Mucosa of stomach (tissue), 1 donor: ENCODE data around the gene XPNPEP1.

ENCODE experiments used
- H3K27me3 ChIP-seq: one replicate; pipeline ENCODE4 v1.7.0; 2013; ENCODE audit warnings: mild to moderate bottlenecking, low read length; ENCODE audit not compliant: control insufficient read depth, insufficient read depth
- H3K36me3 ChIP-seq: one replicate; pipeline ENCODE4 v1.7.0; 2013; ENCODE audit warnings: low read length; ENCODE audit not compliant: control insufficient read depth, insufficient read depth
- H3K4me1 ChIP-seq: one replicate; pipeline ENCODE4 v1.7.0; 2013; ENCODE audit warnings: mild to moderate bottlenecking, low read length; ENCODE audit not compliant: control insufficient read depth, insufficient read depth
- H3K4me3 ChIP-seq: one replicate; pipeline ENCODE4 v1.7.0; 2013; ENCODE audit warnings: low read length
- H3K9ac ChIP-seq: one replicate; pipeline ENCODE4 v1.7.0; 2013; ENCODE audit warnings: mild to moderate bottlenecking, low read length, moderate library complexity
- H3K9me3 ChIP-seq: one replicate; pipeline ENCODE4 v1.7.0; 2013; ENCODE audit warnings: mild to moderate bottlenecking, low read length, moderate library complexity; ENCODE audit not compliant: control insufficient read depth
- donor health status: Pancreatic carcinoma.

The XPNPEP1 gene

DNA sequence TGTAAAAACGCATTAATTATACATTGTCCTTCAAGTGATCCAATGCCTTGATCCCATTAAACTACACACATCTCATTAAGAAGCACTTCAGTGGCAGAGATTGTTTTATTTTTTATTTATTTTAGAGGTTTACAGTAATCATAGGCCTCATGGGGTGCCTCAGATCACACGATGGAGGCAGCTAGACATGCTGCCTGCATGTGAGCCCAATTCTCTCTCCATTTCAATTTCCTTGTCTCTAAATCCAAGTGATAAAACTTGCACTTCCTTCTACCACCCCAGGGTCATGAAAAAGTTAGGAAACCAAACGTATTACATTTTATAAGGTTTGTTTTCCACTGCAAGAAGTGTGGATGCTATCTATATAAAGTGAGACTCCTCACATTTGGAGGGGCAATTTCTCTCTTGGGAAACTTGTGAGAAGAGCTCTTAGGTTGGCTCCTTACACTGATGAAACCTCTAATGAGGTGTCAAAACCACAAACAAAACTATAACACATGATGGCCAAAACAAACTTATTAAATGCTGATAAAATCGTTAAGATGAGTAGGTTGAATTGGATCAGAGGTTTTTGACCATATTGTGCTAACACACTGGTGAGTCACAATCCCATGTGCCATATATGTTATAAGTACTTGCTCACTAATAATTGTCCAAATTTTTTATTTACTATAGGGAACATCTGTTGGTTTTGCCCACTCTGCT lies 22.3 kb upstream of the XPNPEP1 start:
- Histone ChIP-seq H3K27me3 (no peaks in the 10 kb centered on the region), H3K9ac (no peak overlapping the region), H3K4me3 (no peak overlapping the region), H3K36me3 (no peaks in the 10 kb centered on the region), H3K4me1 (peaks cover 6% of the 10 kb centered on the region), H3K9me3 (no peaks in the 10 kb centered on the region)

- Histone ChIP-seq H3K9ac (no peak overlapping the region), H3K9me3 (no peaks in the 10 kb centered on the region), H3K4me1 (no peaks in the 10 kb centered on the region), H3K36me3 (no peaks in the 10 kb centered on the region), H3K4me3 (no peak overlapping the region), H3K27me3 (no peaks in the 10 kb centered on the region)
Observed at GRCh38 chr10:109944613-109945012, 21.3 kb upstream of the XPNPEP1 start.

DNA sequence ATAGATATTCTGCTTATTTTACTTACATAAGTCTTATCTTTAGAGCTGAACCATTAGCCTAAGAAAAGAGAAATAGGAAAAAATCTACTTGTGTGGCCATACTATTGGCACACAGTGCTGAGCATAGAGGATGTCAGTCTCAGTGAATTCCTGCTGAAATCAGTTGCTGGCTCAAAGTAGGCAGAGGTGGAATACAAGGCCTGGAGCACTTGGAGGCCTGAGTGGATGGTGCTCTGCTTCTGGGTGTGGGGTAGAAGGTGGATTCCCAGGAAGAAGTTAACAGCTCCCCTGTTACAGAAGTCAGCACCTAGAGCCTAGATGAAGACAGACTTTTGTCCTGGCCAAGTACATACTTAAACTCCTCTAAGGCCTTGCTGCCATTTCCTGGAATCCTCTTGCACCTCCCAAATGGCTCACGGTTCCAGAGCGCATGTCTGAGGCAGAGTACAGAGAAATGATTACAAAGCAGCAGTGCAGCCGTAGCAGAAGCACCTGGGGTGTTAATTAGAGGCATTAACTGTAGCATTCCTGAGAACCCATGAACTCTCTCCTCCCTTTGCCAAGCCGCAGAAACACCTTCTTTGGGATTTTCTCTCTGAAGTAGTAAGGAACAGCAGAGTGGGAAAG lies 18.0 kb upstream of the XPNPEP1 start:
- Histone ChIP-seq H3K9ac (no peak overlapping the region), H3K4me1 (no peaks in the 10 kb centered on the region), H3K27me3 (no peaks in the 10 kb centered on the region), H3K9me3 (no peaks in the 10 kb centered on the region), H3K4me3 (no peak overlapping the region), H3K36me3 (no peaks in the 10 kb centered on the region)

GRCh38 chr10:109940553-109940952 lies 17.2 kb upstream of the XPNPEP1 start:
- H3K9me3 ChIP-seq: no peaks in the 10 kb centered on the region
- no peaks in the 10 kb centered on the region for H3K4me1 ChIP-seq
- no peaks in the 10 kb centered on the region for H3K27me3 ChIP-seq
- H3K9ac ChIP-seq: no peak overlapping the region
- H3K36me3 ChIP-seq: no peaks in the 10 kb centered on the region
- no peak overlapping the region for H3K4me3 ChIP-seq

DNA sequence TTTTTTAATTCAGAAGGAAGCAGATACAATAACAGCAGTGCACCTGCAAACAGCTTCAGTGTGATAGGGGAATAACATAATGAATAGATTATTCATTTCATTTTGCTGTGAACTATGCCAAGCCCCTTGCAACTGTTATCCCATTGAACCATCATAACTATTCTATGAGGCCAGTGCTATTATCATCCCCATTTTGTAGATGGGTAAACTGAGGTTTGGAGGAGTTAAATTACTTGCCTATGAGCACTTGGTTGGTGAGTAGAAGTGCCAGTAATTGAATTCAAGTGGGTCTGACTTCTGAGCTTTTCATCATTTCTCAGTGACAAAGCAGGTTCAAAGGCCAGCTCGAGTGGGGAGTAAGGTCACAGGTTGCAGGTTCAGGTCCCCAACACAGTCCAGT lies 16.8 kb upstream of the XPNPEP1 start:
- peaks cover 4% of the 10 kb centered on the region for H3K4me1 ChIP-seq
- H3K9ac ChIP-seq: no peak overlapping the region

DNA sequence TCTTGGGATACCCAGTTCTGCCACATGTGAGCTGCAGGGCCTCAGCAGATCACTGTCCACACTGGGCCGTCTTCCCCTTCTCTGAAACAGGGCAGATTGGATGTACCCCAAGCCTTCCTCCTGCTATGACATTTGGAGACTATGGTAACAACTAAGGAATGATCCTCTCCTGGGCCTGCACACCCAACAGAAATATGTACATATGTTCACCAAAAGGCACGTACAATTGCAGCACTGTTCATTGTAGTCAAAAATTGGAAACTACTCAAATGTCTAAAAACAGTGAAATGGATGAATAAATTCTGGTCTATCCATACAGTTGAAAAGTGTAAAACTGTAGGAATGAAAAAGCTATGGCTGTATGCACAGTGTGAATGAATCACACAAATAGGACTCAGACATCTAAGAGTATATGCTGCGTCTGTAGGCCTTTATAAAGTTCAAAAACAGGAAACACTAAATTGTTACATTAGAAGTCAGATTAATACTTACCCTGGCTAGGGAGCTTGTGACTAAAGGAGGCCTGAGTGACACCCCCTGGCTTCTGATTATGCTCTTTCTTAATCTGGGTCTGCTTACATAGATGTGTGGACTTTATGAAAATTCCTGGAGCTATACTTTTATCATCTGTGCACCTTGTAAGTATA lies 16.1 kb upstream of the XPNPEP1 start:
- Histone ChIP-seq H3K9ac (no peak overlapping the region), H3K4me1 (peaks cover 7% of the 10 kb centered on the region), H3K4me3 (no peak overlapping the region), H3K27me3 (no peaks in the 10 kb centered on the region), H3K9me3 (no peaks in the 10 kb centered on the region), H3K36me3 (no peaks in the 10 kb centered on the region)

More for the DNA sequence above, 16.8 kb upstream of the XPNPEP1 start:
- Histone ChIP-seq H3K27me3 (no peaks in the 10 kb centered on the region), H3K9me3 (no peaks in the 10 kb centered on the region), H3K4me3 (no peak overlapping the region), H3K36me3 (no peaks in the 10 kb centered on the region)

- no peak overlapping the region for H3K9ac ChIP-seq
- no peaks in the 10 kb centered on the region for H3K9me3 ChIP-seq
- H3K4me1 ChIP-seq: peaks cover 7% of the 10 kb centered on the region
- no peaks in the 10 kb centered on the region for H3K36me3 ChIP-seq
- H3K4me3 ChIP-seq: no peak overlapping the region
- H3K27me3 ChIP-seq: no peaks in the 10 kb centered on the region
Observed at GRCh38 chr10:109937460-109938065, 14.3 kb upstream of the XPNPEP1 start.

DNA sequence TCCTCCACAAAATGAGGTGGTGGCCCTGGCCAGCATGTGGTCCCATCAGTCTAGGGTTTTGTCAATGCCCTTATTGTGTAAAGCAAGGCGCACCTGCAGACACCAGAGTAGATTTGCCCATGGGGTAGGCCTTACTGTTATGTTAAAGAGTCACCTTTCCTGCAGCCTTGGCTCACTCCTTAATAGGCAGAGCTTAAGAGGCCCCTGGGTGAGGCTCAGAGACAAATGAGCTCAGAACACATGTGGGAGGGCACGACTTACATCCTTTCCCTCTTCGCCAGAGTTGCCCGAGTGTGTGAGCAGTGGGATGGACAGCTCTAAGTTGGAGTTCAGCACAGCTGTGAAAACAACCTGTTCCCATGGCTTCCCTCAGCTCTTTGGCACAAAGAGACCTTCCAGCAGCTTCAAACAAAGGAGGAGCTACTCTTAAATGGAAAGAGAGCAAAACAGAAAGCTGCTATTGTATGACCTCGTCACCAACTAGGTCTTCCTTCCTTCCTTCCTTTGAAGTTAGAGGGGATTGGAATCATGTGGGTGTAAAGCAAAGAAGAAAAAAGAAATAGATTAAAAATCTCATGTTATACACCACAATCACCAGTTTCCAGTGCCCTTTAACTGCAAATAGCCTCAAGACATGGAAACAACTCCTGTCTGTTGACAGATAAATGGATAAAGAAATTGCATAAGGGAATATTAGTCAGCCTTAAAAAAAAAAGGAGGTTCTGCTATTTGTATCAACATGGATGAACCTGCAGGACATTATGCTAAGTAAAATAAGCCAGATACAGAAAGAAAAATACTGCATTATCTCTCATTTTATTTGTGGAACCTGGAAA lies 11.9 kb upstream of the XPNPEP1 start:
- H3K36me3 ChIP-seq: no peaks in the 10 kb centered on the region
- no peaks in the 10 kb centered on the region for H3K9me3 ChIP-seq
- no peaks in the 10 kb centered on the region for H3K27me3 ChIP-seq
- H3K9ac ChIP-seq: no peak overlapping the region
- no peak overlapping the region for H3K4me3 ChIP-seq
- H3K4me1 ChIP-seq: peaks cover 7% of the 10 kb centered on the region

GRCh38 chr10:109933984-109934565 lies 10.8 kb upstream of the XPNPEP1 start:
- no peaks in the 10 kb centered on the region for H3K9me3 ChIP-seq
- H3K4me1 ChIP-seq: peaks cover 7% of the 10 kb centered on the region
- no peak overlapping the region for H3K4me3 ChIP-seq
- no peaks in the 10 kb centered on the region for H3K36me3 ChIP-seq
- no peak overlapping the region for H3K9ac ChIP-seq
- H3K27me3 ChIP-seq: no peaks in the 10 kb centered on the region

DNA sequence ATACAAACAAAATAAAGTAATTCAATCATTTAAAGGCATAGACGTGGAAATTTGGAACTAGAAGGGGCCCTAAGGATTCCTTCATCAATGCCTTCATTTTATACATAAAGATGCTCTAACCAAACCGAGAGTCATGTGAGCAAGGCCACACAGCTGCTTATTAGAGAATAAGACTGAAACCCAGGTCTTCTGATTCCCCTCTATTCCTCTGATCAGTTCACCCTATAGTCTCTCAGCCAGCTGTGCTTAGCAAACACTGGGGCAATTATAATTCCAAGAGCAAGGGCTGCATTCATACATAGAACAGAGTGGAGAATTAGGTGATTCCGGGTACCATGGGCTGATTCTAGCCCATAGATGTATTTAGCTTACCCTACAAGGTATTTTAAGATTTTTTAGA lies 9.7 kb upstream of the XPNPEP1 start:
- no peak overlapping the region for H3K4me3 ChIP-seq
- H3K9me3 ChIP-seq: no peaks in the 10 kb centered on the region
- H3K4me1 ChIP-seq: peaks cover 7% of the 10 kb centered on the region
- H3K36me3 ChIP-seq: no peaks in the 10 kb centered on the region
- H3K27me3 ChIP-seq: no peaks in the 10 kb centered on the region
- no peak overlapping the region for H3K9ac ChIP-seq

DNA sequence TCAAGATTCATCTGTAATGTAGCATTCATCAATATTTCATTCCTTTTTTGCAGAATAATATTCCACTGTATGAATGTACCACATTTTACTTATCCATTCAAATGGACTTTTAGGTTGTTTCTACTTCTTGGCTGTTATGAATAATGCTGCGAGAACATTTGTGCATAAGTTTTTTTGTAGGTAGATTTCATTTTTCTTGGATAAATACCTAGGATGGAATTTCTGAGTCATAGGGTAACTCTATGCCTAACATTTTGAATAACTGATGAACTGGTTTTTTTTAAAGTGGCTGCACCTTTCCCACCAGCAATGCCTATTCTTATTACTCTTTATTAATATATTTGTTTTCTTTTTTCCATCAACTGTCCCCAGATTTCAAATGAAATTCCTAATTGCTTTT lies 9.1 kb upstream of the XPNPEP1 start:
- no peaks in the 10 kb centered on the region for H3K27me3 ChIP-seq
- H3K9me3 ChIP-seq: no peaks in the 10 kb centered on the region
- H3K4me1 ChIP-seq: peaks cover 7% of the 10 kb centered on the region
- no peak overlapping the region for H3K9ac ChIP-seq
- no peaks in the 10 kb centered on the region for H3K36me3 ChIP-seq
- no peak overlapping the region for H3K4me3 ChIP-seq
